Lung microvascular endothelial cell (primary cell): ENCODE results near the gene PKDREJ. TPM values are rescaled to one million over a fixed set of nuclear protein-coding genes. Genes with fewer than 3 reads are reported as not detected.
"Not testable (repeated sequence)": the region's sequence is repeated elsewhere in the genome, so short reads cannot be mapped to it uniquely, and the experiment has no call there.

Experiments used
- DNase-seq, 2 donors: peaks; one replicate each; pipeline versions ENCODE4 v3.0.0 to v3.0.0-alpha.2; 2010; ENCODE audit warnings: low read depth in 2 of 2
- total RNA-seq: library from RNA; depleted of rRNA; stranded (reverse); fragments of >200 nt; gene quantifications from 2 replicates; pipeline ENCODE4 v1.2.1, GENCODE V29; 2014

The PKDREJ gene
- total RNA-seq, 1 donor from 2014 or later, result not detected

DNA sequence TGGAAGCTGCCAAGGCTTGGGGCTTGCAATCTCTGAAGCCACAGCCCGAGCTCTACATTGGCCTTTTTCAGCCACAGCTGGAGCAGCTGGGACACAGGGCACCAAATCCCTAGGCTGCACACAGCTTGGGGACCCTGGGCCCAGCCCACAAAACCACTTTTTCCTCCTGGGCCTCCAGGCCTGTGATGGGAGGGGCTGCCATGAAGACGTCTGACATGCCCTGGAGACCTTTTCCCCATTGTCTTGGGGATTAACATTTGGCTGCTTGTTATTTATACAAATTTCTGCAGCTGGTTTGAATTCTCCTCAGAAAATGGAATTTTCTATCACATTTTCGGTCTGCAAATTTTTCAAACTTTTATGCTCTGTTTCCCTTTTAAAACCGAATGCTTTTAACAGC is 2.5 kb upstream of the PKDREJ start:
- DNase-seq, result not testable (repeated sequence)

DNA sequence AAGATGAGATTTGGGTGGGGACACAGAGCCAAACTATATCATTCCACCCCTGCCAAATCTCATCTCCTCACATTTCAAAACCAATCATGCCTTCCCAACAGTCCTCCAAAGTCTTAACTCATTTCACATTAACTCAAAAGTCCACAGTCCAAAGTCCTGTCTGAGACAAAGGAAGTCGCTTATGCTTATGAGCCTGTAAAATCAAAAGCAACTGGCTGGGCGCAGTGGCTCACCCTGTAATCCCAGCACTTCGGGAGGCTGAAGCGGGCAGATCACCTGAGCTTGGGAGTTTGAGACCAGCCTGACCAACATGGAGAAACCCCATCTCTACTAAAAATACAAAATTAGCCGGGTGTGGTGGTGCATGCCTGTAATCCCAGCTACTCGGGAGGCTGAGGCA is 1.4 kb upstream of the PKDREJ start:
- DNase-seq, result not testable (repeated sequence)

DNA sequence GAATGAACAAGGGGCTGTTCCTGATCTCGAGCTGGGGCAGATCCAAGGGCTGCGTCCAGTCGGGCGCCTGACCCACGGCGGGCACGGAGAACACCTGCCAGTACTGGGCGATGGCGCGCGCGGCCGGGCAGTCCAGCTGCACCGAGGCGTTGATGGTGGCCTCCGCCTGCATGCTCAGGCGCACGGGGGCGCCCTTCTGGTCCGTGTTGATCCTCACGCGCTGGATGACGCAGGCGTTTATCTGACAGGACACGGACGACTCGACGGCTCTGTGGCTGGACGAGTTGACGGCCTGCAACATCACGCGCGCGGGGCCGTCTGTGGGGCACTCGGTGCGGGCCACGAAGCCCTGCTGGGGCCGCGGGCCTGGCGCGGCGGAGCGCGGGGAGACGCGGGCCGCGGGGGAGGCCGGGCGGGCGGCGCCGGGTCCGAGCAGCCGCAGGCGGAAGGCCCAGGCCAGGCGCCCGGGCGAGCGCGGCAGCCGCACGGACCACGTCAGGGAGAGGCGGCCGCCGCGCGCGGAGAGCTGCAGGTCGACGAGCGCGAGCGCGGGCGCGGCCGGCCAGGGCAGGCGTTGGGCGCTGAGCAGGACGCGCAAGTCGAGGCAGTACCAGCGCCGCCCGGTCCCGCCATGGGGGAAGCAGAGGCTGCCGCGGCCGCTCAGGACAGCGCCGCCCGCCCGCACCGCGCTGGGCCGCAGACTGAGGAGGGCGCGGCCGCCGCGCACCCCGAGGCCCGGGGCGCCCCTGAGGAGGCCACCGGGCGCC is 511 bp downstream of the PKDREJ start:
- DNase-seq, result peak; percentile 75 to 81

DNA sequence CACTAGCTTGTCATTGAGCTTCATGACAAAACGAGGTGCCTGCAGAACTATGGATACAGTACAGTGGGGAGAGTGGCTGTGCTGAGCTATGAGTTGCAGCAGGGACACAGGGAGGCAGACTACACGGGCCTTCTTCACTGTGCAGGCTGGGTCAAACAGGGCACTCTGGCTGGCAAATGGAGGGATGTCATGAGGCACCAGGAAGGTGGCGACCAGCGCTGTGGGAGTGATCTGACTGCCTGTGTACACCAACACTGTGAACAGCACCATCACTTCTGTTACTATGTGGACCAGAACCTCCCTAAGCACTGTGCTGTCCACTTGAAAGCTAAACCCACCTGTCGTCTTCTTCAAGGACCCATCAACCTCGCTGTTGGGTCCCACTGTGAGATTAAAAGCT is 3.1 kb downstream of the PKDREJ start:
- DNase-seq, result no peak

DNA sequence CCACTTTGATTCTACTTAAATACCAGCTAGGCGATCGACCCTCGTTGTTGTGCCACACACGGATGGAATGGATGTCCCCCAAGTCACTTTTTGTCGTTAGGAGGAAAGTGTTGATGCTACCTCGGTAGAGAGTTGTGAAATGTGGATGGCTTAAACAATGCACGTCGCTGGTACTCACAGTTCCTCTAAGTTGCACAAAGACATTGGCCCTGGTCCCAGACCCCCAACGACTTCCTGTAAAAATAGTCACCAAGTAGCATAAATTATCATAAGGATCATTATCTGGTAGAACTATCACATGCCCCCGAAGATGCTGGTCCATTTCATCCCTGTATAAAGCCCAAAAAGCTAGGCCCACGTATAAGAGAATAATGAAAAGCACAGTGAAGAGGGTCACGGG is 3.8 kb downstream of the PKDREJ start:
- no peak for DNase-seq

DNA sequence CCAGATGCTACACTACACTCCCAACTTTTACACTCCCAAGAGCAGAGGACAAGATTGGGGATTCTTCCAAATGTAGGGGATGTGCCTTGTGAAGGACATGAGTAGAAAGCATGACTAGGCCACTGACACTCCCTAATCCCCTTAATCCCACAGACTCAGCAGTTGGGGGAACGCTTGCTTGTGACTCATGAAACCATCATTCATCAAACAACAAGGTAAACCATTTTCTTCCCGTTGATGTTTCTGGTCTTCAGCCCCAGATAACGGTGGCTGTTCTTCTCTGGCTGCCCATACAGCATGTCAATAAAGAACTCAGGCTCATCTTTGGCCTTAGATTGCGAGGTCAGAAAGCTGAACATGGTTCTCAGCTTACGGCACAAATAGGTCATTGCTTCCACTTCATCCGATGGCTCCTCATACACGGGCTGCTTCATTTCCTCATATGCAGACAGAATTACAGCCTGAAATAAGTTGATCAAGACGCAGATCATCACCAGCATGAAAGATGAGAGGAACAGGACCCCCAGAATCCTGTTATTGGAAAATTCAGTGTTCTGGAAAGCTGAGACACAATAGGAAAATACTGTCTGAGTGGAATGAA is 6.7 kb downstream of the PKDREJ start:
- DNase-seq, result no peak

DNA sequence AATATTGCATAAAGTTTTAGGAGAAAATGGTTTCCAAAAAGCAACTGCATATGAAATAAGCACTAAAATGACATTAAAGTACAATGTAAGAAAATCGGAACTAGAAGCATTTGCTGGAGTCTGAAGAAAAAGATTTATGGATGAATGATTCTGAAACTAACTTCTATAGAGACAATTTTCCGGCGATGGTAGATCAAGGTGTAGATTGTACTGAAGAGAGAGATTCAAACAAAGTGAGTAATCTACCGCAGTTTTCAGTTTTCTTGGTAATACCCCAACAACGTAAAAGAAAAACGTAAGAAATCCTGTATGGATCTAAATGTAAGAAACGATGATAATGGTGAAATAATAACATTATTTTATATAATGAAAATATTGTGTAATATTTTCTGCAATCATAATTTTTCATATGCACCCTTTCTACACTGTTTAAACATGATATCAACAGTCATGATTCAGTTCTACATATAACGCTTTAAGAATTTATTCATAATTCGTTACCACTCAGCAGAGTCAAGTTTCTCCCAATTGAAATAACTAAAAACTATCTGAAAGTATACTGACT is 11.2 kb downstream of the PKDREJ start:
- no peak for DNase-seq

DNA sequence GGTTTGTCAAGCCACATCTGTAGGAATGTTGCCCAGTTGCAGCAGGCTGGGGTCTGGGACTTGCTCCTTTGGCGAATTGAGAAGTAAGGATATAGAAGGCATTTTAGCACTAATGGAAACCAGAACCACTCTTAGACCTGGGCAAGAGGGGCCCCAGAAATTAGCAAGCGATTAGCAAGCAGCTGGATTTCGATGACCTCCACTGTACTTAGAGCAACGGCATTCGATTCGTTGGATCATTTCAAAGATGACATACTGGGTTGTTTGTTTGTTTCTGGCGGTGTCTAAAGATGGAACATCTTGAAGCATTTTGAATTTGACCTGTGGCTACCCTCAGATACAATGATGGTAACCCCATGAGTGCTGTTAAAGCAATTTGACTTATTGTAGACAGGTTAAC is 11.9 kb downstream of the PKDREJ start:
- no peak for DNase-seq

DNA sequence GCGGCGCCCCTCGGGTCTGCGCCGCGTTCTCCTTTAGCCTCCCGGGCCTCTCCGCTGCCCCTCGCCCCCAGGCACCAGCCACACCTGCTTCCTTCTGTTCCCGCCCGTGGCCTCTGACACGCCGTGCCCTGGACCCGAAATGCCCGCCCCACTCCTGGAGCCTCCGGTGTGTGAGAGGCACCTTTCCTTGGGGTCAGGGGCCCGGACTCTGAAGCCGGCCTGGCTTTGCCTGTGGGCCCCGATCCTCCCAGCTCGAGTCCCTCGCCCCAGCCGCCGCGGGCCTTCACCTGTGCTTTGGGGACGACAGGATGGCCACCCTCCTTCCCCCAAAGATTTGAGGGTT is 12.4 kb downstream of the PKDREJ start:
- DNase-seq, result no peak

DNA sequence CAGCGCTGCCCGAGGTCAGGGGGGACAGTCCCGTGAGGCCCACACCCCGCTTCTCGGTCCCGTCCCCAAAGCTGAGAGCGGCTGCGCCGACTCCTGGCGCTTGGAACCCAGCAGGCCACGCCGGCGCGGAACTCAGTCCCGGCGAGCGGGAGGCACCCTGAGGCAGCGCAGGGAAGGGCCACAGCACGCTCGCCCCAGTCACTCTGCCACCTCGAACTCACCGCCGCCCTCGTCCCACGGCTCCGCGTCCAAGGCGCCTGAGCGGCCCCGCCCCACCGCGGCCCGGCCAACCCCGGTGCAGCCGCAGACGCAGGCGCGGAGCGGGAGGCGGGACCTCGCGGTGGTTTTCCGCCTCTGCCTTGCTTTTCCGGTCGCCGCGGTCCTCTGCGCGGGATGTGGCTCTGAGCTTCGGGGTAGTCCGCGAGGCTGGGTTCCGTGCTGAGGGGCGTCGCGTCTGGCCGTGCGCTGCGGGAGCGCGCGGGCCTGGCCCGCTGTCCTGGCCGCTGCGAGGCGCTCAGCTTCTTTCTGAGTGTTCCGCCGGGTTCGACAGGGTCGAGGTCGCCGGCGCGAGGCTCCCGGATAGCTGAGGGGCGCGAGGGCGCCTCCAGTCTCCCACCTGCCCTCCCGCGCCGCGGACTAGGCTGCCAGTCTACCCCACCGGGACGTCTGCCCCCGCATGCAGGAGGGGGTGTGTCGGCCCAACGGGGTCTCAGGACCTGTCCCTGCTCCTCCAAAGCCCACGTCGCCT is 12.9 kb downstream of the PKDREJ start, which contains the start of gene CDPF1:
TSS of gene CDPF1 (minus strand) at position 259 of the 748 bp plus-strand sequence. CDS start 2,009 bp downstream, outside the sequence.
- peak; percentile 86 to 89 for DNase-seq

DNA sequence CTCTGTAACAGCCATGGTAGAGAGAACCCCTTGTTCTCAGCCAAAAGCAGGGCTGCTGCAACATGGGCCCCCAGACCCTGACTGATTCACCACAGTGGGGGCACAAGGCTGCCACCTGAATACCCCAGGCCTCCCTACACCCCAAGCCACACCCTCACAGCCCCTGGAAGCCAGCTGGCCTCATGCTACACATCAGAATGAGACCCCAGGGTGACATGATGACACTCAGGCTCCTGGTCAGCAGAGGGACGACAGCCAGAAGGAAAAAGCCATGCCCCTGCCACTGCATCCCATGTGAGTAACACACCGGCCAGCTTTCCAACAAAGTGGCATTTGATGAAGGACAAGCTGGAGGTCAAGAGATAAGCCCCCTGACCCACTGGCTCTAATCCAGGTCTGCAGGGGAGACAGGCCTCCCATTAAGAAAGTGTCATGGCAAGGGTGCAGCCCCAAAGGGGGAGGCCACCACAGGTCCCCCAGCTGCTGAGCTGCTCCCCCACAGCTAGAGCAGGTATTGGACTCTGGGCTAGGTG is 15.6 kb downstream of the PKDREJ start:
- no peak for DNase-seq

DNA sequence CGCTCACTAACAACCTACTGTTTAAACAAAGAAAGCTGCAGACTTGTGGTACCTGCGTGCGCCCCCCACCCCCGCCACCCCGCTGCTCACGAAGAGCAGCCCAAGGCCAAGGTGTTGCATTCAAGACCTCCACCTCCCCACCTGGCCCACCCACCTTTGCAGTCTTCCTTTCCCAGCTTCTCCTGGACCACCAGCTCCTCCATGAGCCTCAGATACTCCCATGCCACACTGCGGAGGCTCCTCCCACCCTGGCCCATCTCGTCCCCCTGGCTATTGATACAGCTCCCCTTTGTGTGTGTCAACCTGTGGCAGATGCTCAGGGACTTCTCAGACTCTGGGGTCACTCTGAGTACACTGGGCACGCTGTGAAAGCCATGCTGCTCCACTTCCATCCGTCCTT is 17.0 kb downstream of the PKDREJ start:
- no peak for DNase-seq

DNA sequence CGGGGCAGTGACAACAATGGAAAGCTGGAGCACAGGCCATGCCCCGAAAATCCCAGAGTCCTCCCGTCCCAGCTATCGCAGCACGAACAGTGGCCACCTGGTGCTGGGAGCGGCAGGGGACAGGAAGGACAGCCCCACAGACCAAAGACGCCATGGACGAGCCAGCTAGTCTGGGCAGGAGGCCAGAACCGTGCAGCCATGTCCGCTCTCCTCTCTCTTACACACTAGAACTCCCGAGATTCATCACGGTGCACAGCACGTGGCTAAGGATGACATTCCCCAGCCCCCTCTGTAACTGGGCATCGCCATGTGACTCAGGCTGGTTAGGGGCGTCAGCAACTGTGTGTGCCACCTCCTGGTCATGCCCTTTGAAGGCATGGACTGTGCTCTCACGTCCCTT is 17.6 kb downstream of the PKDREJ start:
- peak in 1 of 2 donors; percentile 92 for DNase-seq

DNA sequence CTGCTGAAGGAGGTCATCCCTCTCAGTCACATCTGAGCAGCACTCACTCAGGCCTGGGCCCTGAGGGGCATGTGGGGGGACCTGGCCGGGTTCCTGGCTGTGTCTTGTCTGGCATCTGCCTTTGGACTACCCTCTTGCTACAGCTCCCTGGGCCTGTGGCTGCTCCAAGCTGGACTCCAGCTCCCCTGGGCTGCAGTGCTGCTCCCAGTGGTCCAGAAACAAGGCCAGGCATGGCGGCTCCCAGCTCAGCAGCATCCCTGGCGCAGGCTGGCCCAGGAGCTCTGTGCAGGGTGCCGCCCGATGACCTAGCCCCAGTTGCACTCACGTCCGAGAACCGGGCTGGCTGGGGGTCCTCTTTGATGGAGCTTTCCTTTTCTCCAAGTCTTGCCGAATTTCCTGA is 18.4 kb downstream of the PKDREJ start:
- DNase-seq, result no peak

DNA sequence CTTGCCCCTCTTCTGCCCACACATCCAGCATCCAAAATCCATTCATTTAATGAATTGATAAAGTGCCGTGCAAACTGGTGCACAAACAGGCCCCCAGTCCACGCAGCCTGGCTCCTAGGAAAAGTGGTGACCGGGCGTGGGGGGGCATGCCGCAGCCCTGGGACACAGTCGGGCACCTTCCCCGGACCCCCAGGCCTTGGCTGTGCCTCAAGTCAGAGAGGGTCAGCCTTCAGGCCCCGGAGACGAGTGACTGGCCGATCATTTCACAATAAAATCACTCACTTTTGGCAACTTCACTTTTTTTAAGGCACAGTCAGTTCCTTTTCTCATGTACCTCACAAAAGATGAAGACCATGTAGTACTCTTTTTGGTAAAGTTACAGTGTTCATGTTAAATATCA is 21.1 kb downstream of the PKDREJ start:
- DNase-seq, result no peak

DNA sequence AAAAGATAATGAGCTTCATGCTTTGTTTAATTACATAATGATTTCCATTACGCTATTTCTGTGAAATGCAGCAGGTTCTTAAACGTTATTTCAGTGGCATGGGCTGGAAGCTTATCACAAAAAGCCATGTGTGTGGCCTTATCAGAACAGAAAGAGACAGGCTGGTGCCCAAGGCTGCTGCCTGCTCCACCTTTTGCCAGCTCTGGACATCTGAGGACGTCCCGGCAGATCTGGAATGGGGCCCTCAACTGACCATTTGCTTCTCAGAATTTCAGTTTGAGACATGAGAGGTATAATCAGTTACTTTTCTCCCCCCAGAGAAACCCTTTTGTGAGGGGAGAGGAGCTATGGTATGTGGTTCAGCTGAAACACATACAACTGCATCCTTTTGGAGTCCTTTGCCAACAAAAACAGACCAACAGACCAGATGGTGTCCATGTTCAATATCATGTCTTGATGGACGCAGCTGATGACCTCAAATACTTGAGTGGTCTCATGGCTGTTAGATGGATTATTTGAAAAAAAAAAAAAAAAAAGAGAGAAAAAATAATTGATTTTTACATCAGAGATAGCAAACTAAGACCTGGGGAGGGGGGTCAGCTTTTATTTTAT is 21.6 kb downstream of the PKDREJ start:
- DNase-seq, result no peak

DNA sequence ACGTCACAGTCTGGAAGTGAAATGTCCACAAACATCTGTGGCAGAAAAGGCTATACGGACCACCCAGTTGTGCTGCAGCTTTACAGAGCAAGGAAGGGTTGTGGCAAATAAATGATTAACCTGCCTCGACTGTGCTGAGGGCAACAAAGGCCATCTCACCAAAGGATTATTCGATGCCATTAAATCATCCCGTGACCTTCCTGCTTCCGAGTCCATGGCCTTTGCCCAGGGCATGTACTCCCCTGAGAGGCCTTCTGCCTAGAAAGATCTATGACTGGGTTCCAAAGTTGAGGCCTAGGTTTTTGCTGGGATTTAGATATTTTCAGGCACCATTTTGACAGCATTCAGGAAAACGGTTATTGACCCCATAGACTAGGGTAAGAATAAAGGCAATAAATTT is 22.2 kb downstream of the PKDREJ start:
- DNase-seq, result no peak

DNA sequence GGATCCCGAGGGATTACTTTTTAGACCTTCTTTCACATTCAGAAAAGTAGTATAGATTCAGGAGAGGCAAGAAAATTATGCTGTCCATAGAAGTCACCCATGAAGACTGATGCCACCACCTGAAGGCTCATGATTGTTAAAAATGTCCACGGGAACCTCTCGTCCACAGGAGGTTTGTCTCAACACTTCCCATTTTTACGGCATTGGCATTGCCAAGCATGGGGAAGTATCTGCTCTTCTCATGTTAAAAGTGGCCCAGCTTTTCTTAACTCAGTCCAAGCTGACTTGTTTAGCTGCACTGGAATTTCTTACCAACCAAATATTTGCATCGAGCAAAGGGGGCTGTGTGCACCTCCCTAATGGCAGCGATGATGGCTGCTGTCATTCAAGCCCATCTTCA is 22.6 kb downstream of the PKDREJ start:
- DNase-seq, result no peak

DNA sequence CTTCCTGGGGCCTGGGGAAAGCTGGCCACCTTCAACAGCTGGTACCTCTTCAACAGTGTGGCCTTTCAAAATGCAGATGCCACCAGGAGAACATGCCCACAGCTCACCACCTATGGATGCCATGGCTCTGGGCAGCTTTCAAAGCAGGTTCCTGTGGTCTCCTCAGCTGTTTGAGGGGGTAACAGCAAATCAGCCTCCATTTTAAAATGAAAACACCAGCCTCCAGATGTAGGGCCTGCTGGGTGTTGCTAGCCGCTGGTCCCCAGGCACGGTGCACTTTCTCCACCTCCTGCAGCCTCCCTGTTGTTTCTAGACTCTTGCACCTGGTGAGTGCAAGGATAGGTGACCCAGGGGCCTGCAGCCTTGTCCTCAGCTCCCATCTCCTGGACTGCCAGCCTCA is 23.1 kb downstream of the PKDREJ start:
- DNase-seq, result no peak

DNA sequence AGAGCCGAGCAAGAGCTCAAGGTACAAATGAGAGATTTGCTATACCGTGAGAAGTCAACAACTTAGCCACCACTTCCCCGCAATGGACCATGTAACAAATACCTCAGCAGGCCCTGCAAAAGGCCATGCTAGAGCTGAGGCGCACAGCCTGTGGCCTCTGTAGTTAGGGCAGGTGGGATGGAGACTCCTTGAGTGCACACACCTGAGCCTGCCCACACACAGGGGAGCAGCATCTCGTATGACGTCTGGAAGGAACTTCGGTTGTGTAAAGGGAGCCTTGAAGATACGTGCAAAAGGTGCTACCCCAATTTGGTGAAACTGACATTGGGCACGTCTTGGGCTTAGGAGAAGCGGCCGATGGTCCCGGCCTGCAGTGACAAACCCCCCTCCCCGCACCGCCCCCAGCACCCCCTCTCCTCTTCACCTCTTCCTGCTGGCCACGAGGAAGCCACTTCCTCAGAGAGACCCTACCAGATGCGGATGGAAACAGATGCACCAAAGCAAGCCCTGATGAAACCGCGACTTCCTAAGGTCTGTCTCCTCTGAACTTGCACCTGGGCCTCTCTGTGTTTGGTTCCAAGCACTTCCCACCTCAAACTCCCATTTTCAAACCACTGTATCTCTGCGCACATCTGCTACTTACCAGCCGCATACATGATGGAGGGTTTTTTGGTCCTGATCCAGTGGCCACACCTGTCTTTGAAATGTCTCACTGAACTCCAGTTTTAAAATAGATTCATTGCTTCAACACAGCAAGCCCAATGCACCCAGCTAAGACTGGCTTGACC is 23.7 kb downstream of the PKDREJ start:
- no peak for DNase-seq

DNA sequence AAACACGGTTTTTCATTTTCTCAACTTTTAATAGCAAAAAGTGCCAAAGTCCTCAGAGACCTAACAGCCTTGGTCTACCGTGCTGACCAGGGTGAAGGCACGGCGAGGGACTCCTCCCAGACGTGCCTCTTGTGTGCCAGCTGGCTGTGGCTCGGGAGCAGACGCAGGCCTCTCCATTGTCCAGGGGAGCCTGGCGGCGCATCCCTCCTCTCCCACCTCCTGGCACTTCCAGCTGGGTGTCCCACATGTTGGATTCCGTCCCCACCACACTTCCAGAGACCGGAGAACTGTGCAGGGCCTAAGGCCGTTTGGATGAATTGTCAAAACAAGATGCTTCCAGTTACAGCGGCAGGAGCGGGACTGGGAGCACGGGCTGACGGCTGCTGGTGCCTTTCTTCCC is 24.6 kb downstream of the PKDREJ start:
- DNase-seq, result no peak
